HPDE6-E6E7 (cell line): ENCODE data around the gene FAM227B.
A peak's percentile ranks its signal among the peaks of the same experiment; 100 is the strongest.
"Not testable (repeated sequence)": the region's sequence is repeated elsewhere in the genome, so short reads cannot be mapped to it uniquely, and the experiment has no call there.

ENCODE experiments used
- DNase-seq: peaks from one replicate; pipeline ENCODE4 v3.0.0; 2011; ENCODE audit warnings: missing footprints; ENCODE audit errors: extremely low spot score

Gene FAM227B

GRCh38 chr15:49380912-49381311 is 239.7 kb downstream of the FAM227B start:
- no peak for DNase-seq

DNA sequence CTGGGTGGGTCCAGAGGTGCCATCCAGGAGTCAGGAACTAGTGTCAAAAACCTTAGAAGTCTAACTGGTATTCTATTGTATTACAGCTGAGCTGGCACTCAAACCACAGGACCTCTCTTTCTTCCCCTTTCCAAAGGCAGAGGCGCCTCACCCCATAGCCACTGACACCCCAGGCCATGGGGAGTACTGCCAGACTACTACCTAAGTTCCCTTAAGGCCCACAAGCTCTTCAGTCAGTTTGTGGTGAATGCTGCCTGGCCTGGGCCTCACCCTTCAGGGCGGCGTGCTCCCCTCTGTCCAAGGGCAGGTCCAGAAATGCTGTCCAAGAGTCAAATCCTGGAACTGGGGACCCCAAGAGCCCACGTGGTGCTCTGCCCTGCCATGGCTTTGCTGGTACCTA is 240.6 kb downstream of the FAM227B start:
- no peak for DNase-seq

DNA sequence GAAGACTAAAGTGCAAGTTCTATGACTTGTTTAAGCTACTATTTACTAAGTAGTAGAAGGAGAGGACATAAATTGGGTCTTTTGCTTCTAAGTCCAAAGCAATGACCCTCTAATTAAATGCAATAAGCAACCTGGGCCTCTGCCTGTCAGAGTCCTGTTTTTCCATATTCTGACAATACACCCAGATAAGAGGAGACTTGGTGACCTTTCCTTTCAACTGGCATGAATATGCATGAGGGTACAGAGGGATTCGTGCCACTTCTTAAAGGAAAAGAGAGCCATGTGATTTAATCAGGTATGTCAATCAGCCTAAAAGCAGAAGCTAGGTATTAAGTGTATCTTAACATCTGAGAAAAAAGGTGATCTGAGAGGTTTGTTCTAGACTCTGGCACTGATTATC is 248.3 kb downstream of the FAM227B start:
- DNase-seq: no peak

DNA sequence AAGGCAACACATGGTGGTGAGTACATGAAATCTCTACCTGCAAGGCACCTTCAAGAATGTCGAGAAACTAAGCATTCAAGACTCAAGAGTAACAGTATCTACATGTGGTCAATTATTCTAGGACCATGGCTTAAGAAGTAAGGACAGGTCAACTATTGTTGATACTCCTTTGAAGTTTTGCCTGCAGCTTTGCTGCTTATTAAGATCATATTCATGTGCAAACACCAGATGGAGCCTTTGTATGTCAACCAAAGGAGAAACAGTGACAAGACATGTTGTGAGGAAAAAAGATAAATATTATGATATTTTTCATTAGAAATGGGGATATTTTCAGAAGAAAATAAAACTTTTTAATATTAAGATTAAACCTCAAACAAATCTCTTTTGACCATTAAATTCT is 249.8 kb downstream of the FAM227B start:
- DNase-seq: peak; percentile 3

DNA sequence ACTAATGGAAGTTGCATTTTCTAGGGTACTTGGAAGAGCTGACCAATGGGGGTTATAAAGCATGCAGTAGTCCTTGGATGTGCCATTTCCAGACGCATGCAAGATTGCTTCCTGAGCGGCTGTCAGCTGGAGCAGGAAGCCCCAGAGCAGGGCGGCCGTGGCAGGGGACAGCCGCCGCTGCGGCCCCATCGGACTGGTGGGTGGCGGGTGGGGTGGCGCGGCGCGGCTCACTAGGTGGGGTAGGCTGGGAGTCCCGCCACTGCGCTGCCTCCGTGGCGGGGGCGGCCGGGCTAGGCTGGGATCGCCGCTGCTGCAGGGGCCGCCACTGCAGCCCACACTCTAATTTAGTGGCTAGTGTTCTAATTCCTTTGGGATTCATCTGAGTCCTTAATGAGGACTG is 254.1 kb downstream of the FAM227B start:
- no peak for DNase-seq

DNA sequence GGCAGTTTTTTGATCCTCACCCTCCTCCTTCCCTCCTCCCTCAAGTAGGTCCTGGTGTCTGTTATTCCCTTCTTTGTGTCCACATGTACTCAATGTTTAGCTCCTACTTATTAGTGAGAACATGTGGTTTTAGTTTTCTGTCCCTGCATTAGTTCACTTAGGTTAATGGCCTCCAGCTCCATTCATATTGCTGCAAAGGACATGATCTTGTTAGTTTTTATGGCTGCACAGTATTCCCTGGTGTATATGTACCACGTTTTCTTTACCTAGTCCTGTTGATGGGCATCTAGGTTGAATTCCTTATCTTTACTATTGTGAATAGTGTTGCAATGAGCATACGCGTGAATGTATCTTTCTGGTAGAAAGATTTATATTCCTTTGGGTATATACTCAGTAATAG is 259.2 kb downstream of the FAM227B start:
- no peak for DNase-seq

DNA sequence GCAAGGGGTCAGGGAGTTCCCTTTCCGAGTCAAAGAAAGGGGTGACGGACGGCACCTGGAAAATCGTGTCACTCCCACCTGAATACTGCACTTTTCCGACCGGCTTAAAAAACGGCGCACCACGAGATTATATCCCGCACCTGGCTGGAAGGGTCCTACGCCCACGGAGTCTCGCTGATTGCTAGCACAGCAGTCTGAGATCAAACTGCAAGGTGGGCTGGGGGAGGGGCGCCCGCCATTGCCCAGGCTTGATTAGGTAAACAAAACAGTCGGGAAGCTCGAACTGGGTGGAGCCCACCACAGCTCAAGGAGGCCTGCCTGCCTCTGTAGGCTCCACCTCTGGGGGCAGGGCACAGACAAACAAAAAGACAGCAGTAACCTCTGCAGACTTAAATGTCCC is 266.2 kb downstream of the FAM227B start:
- DNase-seq: not testable (repeated sequence)

GRCh38 chr15:49343546-49343945 is 277.1 kb downstream of the FAM227B start:
- no peak for DNase-seq

DNA sequence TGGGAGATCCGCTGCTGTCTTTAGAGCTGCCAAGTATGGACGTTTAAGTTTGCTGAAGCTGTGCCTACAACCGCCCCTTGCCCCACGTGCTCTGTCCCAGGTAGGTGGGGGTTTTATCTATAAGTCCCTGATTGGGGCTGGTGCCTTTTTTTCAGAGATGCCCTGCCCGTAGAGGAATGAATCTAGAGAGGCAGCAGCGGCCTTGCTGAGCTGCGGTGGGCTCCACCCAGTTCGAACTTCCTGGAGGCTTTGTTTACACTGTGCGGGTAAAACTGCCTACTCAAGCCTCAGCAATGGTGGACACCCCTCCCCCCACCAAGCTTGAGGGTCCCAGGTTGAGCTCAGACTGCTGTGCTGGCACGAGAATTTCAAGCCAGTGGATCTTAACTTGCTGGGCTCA is 281.0 kb downstream of the FAM227B start:
- no peak for DNase-seq

GRCh38 chr15:49331951-49332350 is 288.7 kb downstream of the FAM227B start:
- no peak for DNase-seq

GRCh38 chr15:49331442-49331841 is 289.2 kb downstream of the FAM227B start:
- no peak for DNase-seq

DNA sequence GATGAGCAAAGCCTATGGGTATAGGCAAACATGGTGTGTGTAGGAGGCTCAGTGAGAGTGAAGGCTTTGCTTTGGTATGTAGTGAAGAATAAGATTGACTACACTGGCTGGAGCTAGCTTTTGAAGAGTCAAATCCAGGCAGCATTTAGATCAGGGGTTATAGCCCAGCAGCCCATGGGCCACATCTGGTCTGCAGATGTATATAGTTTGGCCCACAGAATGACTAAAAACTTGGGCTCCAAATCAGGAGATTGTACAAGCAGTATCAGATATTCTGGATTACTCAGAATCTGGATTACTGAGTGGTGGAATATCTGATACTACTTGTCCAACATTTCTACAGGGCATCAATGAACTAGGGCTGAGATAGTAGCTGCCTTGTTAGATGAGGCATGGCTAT is 290.5 kb downstream of the FAM227B start:
- no peak for DNase-seq

DNA sequence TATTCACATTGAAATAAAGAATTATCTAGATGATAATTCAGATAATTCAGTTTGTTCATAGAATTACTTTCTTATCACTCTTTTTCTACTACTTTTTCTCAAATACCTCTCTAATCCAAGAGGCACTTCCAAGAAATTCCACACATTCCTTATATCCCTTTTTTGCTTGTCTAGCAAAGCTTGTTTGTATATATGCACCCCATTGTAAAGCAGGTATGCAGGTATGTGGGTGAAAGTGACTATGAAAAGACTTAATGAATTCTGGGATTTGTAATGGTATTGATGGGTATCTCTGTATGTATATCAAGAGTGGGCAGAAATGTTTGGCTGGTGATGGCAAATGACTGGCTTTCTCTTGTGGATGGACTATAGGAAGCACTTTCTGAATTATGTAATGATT is 291.7 kb downstream of the FAM227B start:
- no peak for DNase-seq

GRCh38 chr15:49327927-49328326 is 292.7 kb downstream of the FAM227B start:
- DNase-seq: no peak

DNA sequence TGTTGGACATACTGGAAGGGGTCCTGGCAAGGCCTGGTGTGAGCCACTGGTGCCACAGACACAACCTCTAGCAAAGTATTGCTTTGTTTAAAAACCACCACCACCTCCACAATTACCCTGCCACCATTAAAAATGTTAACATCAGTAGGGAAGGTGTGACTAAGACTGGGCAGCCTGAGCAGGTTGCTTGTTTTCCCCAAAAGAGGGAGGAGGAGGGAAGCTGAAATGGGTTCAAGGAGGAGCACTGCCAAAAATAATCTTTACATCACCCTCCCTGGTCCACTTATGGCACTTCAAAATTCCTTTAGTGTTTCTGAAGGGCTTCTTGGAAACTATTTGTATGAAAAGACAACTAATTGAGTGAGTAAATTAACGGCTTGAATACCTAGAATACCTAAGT is 297.4 kb downstream of the FAM227B start:
- no peak for DNase-seq

GRCh38 chr15:49320351-49320750 is 300.3 kb downstream of the FAM227B start:
- DNase-seq: no peak

- no peak for DNase-seq
Observed at GRCh38 chr15:49315391-49315823, 305.2 kb downstream of the FAM227B start.

DNA sequence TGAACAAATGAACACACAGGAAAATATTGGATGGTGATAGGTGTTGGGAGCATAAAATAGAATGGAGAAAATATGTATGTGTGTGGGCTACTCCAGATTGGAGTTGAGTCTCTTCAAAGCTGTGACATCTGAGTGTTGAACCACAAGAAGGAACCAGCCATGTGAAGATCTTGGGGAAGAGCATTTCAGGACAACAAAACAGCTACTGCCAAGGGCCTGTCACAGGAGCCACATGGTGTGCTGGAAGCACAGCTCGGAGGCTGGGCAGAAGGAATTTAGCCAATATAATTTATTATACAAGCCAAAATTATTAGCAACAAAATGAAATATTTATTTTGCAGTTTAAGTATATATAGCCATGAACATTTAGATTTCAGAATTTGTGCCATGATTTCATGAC is 305.9 kb downstream of the FAM227B start:
- no peak for DNase-seq

DNA sequence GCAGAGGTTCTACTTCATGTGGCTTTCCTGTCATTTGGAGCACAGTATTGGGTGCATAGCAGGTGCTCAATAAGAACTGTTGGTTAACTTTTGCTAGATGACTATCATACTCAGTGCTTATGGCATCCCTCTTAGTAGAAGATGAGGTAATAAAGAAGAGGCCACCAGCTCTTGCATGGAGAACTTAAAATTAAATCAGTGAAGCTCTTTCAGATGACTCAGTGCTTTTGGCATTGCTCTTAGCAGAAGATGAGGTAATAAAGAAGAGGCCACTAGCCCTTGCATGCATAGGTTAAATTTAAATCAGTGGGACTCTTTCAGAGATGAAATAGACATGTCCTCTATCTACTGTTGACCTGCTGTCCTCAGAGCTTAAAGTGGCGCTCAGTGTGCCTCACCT is 307.0 kb downstream of the FAM227B start:
- DNase-seq: no peak

DNA sequence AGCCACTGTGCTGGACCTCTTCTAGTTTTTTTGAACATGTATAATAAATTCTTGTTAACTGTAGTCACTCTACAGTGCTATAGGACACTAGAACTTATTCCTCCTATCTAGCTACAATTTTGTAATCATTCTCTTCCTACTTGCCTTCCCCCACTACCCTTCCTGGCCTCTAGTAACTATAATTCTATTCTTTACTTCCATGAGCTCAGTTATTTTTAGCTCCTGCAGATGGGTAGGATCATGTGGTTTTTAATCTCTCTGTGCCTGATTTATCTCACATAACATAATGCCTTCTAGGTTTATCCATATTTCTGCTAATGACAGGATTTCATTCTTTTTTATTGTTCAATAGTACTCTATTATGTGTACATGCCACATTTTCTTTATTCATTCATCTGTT is 310.7 kb downstream of the FAM227B start:
- DNase-seq: no peak

DNA sequence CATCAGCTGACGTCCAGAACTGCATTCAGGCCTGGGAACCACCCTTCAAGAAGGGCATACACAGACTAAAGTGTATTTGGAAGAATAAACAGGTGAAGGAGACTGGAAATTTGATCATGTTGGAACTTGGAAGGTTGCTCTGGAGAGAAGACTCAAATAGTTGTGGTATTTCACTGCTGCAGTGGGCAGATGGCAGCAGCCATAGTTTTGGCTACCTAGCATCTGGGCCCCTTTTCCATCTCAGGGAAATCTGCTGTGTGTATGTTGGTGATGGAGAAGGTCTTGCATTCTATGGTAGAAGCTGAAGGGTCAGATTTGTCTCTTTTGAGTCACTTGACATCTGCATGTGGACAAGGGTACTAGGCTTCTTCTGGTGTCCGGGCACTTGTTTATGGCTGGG is 311.9 kb downstream of the FAM227B start:
- DNase-seq: no peak

DNA sequence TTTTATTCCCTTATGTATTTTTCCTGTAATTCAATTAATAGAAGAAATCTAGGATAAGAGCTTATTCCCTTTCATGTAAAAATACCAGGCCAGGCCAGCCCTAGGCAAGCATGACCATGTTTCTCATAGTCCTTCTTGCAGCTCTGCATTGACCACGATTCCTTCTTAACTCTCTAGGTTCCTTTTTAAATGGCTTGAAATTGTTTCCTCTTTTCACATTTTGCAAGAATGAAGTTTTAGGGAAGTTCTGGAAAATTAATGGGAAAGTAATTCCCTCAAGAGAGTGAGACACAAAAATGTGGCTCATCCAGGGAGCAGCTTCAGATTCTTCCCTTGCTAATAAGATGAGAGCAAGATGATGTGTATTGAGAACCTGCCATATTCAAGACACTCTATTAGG is 314.1 kb downstream of the FAM227B start:
- DNase-seq: no peak

- no peak for DNase-seq
Observed at GRCh38 chr15:49303003-49303402, 317.6 kb downstream of the FAM227B start.

DNA sequence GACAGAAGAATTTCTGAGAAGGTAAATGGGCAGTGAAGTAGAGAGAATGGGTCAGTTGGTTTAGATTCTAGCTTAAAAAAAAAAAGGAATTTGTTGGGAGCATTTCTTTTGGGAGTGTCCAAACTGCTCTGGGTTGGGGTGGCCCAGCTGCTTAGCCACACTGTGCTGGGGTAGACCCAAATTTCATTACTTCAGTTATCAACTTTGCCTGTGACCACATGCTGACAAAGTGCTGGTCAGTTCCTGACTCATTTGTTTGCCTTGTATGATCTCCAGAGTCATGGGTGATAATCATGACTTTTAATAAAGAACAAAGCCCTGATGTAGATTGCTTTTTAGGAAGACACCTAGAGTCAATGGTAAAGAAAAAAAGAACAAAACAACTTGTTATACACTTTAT is 319.1 kb downstream of the FAM227B start:
- DNase-seq: no peak

DNA sequence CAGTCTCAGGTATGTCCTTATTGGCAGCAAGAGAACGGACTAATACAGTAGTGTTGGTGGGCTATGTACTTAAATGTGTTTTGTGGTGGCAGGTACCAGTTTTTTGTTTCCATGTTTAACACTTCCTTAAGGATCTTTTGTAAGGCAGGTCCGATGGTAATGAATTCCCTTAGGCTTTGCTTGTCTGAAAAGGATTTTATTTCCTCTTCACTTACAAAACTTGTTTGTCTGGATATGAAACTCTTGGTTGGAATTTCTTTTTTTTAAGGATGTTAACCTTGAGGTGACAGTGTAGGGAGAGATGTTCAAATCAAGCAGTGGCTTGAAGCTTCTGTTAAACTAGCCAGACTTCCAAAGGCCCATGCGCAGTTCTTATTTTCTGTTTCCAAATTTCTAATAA is 319.8 kb downstream of the FAM227B start:
- DNase-seq: no peak
